Esophagus muscularis mucosa (tissue), 4 donors: Measurements from ENCODE around the gene GRK1.

Experiments used
- CTCF ChIP-seq, 3 experiments: fragments of 200-600 bp in 2 of 3; fragments of 450-650 bp in 1 of 3; sonication (generic) in 2 of 3; IDR thresholded peaks; one replicate each; pipeline ENCODE4 v1.5.1; 2017 to 2019; ENCODE audit warnings: antibody characterized with exemption in 3 of 3, mild to moderate bottlenecking in 2 of 3, moderate library complexity in 1 of 3
- EP300 ChIP-seq: sonication (generic); formaldehyde crosslinking; IDR thresholded peaks from one replicate; pipeline ENCODE4 v1.6.1; 2017; ENCODE audit warnings: antibody characterized with exemption
- POLR2A ChIP-seq: fragments of 450-650 bp; IDR thresholded peaks from one replicate; pipeline ENCODE4 v1.6.1; 2017; ENCODE audit warnings: antibody characterized with exemption, moderate library complexity, mild to moderate bottlenecking, low read depth
- POLR2AphosphoS5 ChIP-seq, 2 donors: sonication (generic); formaldehyde crosslinking; IDR thresholded peaks; one replicate each; pipeline ENCODE4 v1.6.1; 2017; ENCODE audit warnings: antibody characterized with exemption in 2 of 2

- no peak for TF ChIP-seq CTCF (IDR thresholded peaks at IDR 0.05)
- no peak for TF ChIP-seq POLR2A
- TF ChIP-seq POLR2AphosphoS5 (IDR thresholded peaks at IDR 0.05): no peak
- TF ChIP-seq EP300: no peak
Measured at GRCh38 chr13:113646921-113647340, 20.1 kb upstream of the GRK1 start.
